WI38 (cell line): ENCODE data around the gene PRG2.

ENCODE experiments used
- H3K4me3 ChIP-seq: 2 replicates; pipeline ENCODE4 v1.5.1; 2011; ENCODE audit warnings: low read depth, mild to moderate bottlenecking, control low read depth, low read length
- CTCF ChIP-seq: IDR thresholded peaks from 2 replicates; pipeline ENCODE4 v1.5.1; 2012; ENCODE audit warnings: low read depth, mild to moderate bottlenecking, control low read depth, low read length

Gene PRG2

GRCh38 chr11:57419146-57419545, 28.7 kb upstream of the PRG2 start:
- H3K4me3 ChIP-seq: no peak overlapping the region
- TF ChIP-seq CTCF: no peak

- no peak for TF ChIP-seq CTCF
- no peak overlapping the region for H3K4me3 ChIP-seq
Measured at GRCh38 chr11:57418131-57418530, 27.7 kb upstream of the PRG2 start.

- no peak for TF ChIP-seq CTCF
- no peak overlapping the region for H3K4me3 ChIP-seq
Measured at GRCh38 chr11:57417056-57417455, 26.6 kb upstream of the PRG2 start.

- H3K4me3 ChIP-seq: no peak overlapping the region
- no peak for TF ChIP-seq CTCF
Measured at GRCh38 chr11:57416436-57416835, 26.0 kb upstream of the PRG2 start.

GRCh38 chr11:57414612-57415212, 24.3 kb upstream of the PRG2 start:
- H3K4me3 ChIP-seq: no peak overlapping the region
- TF ChIP-seq CTCF: no peak

GRCh38 chr11:57413681-57414080, 23.2 kb upstream of the PRG2 start:
- no peak for TF ChIP-seq CTCF
- H3K4me3 ChIP-seq: no peak overlapping the region

- H3K4me3 ChIP-seq: no peak overlapping the region
- TF ChIP-seq CTCF: no peak
Measured at GRCh38 chr11:57410287-57410686, 19.8 kb upstream of the PRG2 start.
